ENCODE measurements around the gene CAV2. TPM values are rescaled to one million over a fixed set of nuclear protein-coding genes. Genes with fewer than 3 reads are reported as not detected.

CAV2 gene
- total RNA-seq, 1 experiment from 2014 or later, result 18.1 TPM

DNA sequence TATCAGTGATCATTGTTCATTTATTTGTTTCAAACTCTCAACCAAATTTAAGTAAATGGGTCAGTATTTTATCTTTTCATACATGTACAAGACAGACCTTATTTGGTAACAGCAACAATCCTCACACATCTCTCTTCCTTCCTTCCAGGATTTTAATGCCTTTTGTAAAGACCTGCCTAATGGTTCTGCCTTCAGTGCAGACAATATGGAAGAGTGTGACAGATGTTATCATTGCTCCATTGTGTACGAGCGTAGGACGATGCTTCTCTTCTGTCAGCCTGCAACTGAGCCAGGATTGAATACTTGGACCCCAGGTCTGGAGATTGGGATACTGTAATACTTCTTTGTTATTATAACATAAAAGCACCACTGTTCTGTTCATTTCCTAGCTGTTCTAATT, 6.3 kb downstream of the CAV2 start:
- Mint-ChIP-seq H3K36me3 (ENCODE audit: insufficient read depth, unreplicated experiment) (no peaks in the 10 kb centered on the region), H3K27ac (ENCODE audit: unreplicated experiment) (no peak overlapping the region), H3K9me3 (ENCODE audit: unreplicated experiment) (no peaks in the 10 kb centered on the region), H3K4me1 (ENCODE audit: low read depth, unreplicated experiment) (peaks cover 11% of the 10 kb centered on the region), H3K27me3 (ENCODE audit: insufficient read depth, unreplicated experiment) (no peaks in the 10 kb centered on the region), H3K4me3 (ENCODE audit: unreplicated experiment) (no peak overlapping the region)
- no peak for DNase-seq
- no peaks in the 10 kb centered on the region for H3K27me3 ChIP-seq (replicated peaks; ENCODE audit: control insufficient read depth, insufficient read depth, low read length)
- H3K4me1 ChIP-seq, result peaks cover 20% of the 10 kb centered on the region
- TF ChIP-seq CTCF (IDR thresholded peaks at IDR 0.05; ENCODE audit: insufficient read depth in 1 of 2, low read depth in 1 of 2, low read length in 1 of 2, severe bottlenecking in 1 of 2, unreplicated experiment in 1 of 2), result no peak
- no peaks in the 10 kb centered on the region for H3K36me3 ChIP-seq (ENCODE audit: control insufficient read depth, insufficient read depth, low read length)
- intact Hi-C loops (cut with micrococcal nuclease; ENCODE audit: unreplicated experiment), result no loop called here
- POLR2A ChIA-PET, result no interaction called here
- H3K9me3 ChIP-seq, result no peaks in the 10 kb centered on the region
- no TSS peak for BruUV-seq (replicated peaks)
- CTCF ChIA-PET, result no interaction called here
- no peak overlapping the region for H3K4me3 ChIP-seq (ENCODE audit: low read depth, low read length)

- Mint-ChIP-seq H3K27me3 (ENCODE audit: insufficient read depth, unreplicated experiment) (no peaks in the 10 kb centered on the region), H3K36me3 (ENCODE audit: insufficient read depth, unreplicated experiment) (no peaks in the 10 kb centered on the region), H3K27ac (ENCODE audit: unreplicated experiment) (no peak overlapping the region), H3K9me3 (ENCODE audit: unreplicated experiment) (no peaks in the 10 kb centered on the region), H3K4me1 (ENCODE audit: low read depth, unreplicated experiment) (peaks cover 23% of the 10 kb centered on the region), H3K4me3 (ENCODE audit: unreplicated experiment) (no peak overlapping the region)
- DNase-seq, result no peak
- no peaks in the 10 kb centered on the region for H3K27me3 ChIP-seq (replicated peaks; ENCODE audit: control insufficient read depth, insufficient read depth, low read length)
- no peak for TF ChIP-seq CTCF (IDR thresholded peaks at IDR 0.05; ENCODE audit: insufficient read depth in 1 of 2, low read depth in 1 of 2, low read length in 1 of 2, severe bottlenecking in 1 of 2, unreplicated experiment in 1 of 2)
- ChIA-PET CTCF (no interaction called here), POLR2A (no interaction called here)
- H3K4me3 ChIP-seq (ENCODE audit: low read depth, low read length), result no peak overlapping the region
- H3K36me3 ChIP-seq (ENCODE audit: control insufficient read depth, insufficient read depth, low read length), result no peaks in the 10 kb centered on the region
- H3K4me1 ChIP-seq, result peaks cover 7% of the 10 kb centered on the region
- intact Hi-C loops (cut with micrococcal nuclease; ENCODE audit: unreplicated experiment), result no loop called here
- H3K9me3 ChIP-seq, result no peaks in the 10 kb centered on the region
- no TSS peak for BruUV-seq (replicated peaks)
These were observed 10.5 kb downstream of the CAV2 start for GRCh38 chr7:116509982-116510579.

DNA sequence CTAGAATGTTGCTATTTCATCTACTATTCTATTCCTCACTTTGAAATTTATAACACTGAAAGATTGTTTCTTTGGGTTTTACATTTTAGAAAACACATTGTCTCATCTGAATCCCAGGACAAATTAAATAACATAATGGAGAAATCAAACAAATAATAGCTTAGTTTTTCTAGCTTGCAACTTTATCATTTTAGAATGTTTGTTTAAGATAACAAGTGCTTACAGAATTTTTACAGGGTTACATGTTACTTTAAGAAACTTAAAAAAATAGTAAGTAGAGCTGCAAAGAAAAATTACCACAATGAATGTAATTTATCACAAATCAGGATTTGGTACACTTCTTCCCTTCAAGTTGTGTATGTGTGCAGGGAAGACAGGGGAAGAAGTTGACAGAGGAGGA, 11.3 kb downstream of the CAV2 start:
- Mint-ChIP-seq H3K36me3 (ENCODE audit: insufficient read depth, unreplicated experiment) (no peaks in the 10 kb centered on the region), H3K4me1 (ENCODE audit: low read depth, unreplicated experiment) (peaks cover 23% of the 10 kb centered on the region), H3K27me3 (ENCODE audit: insufficient read depth, unreplicated experiment) (no peaks in the 10 kb centered on the region), H3K27ac (ENCODE audit: unreplicated experiment) (no peak overlapping the region), H3K9me3 (ENCODE audit: unreplicated experiment) (no peaks in the 10 kb centered on the region), H3K4me3 (ENCODE audit: unreplicated experiment) (no peak overlapping the region)
- CTCF ChIA-PET, result no interaction called here
- TF ChIP-seq CTCF (IDR thresholded peaks at IDR 0.05; ENCODE audit: insufficient read depth in 1 of 2, low read depth in 1 of 2, low read length in 1 of 2, severe bottlenecking in 1 of 2, unreplicated experiment in 1 of 2), result no peak
- intact Hi-C loops (cut with micrococcal nuclease; ENCODE audit: unreplicated experiment), result no loop called here
- Histone ChIP-seq H3K4me1 (peaks cover 7% of the 10 kb centered on the region), H3K4me3 (ENCODE audit: low read depth, low read length) (no peak overlapping the region), H3K27me3 (replicated peaks; ENCODE audit: control insufficient read depth, insufficient read depth, low read length) (no peaks in the 10 kb centered on the region), H3K36me3 (ENCODE audit: control insufficient read depth, insufficient read depth, low read length) (no peaks in the 10 kb centered on the region), H3K9me3 (no peaks in the 10 kb centered on the region)
- no peak for DNase-seq
- POLR2A ChIA-PET, result no interaction called here
- no TSS peak for BruUV-seq (replicated peaks)
